OCI-LY1 (cell line): ENCODE results near the gene ANKRD55.

Experiments
- CTCF ChIP-seq: fragments of 200-600 bp; sonication (generic), shearing (Covaris generic); IDR thresholded peaks from 2 replicates; pipeline ENCODE4 v1.5.1; 2017; ENCODE audit warnings: mild to moderate bottlenecking, antibody characterized with exemption, low read length, moderate library complexity, mixed read lengths
- EZH2 ChIP-seq: fragments of 200-600 bp; sonication (generic), shearing (Covaris generic); IDR thresholded peaks from 2 replicates; pipeline ENCODE4 v1.8.0; 2017; ENCODE audit warnings: borderline replicate concordance, mixed run types, mild to moderate bottlenecking, antibody characterized with exemption, low read length, moderate library complexity, mixed read lengths

GRCh38 chr5:56143373-56143714, 89.8 kb downstream of the ANKRD55 start:
- TF ChIP-seq CTCF: no peak
- no peak for TF ChIP-seq EZH2
